NCI-H2171 (cell line): ENCODE measurements around the gene MPV17L2.
"Not testable (repeated sequence)": the region's sequence is repeated elsewhere in the genome, so short reads cannot be mapped to it uniquely, and the experiment has no call there.

Experiments used
- DNase-seq: peaks from one replicate; lab custom pipeline; 2025; lab: John Stamatoyannopoulos, UW

MPV17L2 gene

GRCh38 chr19:18193388-18194180 lies 566 bp downstream of the MPV17L2 start:
- DNase-seq = no peak

DNA sequence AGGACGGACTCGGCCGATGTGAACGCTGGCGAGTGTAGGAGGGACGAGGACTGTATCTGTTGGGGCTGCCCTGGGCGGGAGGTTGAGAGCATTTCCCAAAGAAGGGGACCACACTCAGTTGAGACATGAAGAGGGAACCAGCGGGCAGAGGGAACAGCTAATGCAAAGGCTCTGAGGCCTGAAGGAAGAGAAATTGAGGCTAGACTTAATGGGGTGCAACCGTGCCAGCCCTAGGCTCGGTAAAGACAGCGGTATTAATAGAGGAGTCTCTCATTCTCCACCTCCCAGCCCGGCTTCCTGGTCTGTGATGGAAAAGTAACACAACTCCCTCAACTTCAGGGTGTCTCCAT lies 1.1 kb downstream of the MPV17L2 start:
- no peak for DNase-seq

GRCh38 chr19:18194554-18195238 lies 1.7 kb downstream of the MPV17L2 start:
- DNase-seq = no peak

- DNase-seq = no peak
Observed at GRCh38 chr19:18196511-18196845, 3.5 kb downstream of the MPV17L2 start.

GRCh38 chr19:18197306-18197705 lies 4.3 kb downstream of the MPV17L2 start:
- no peak for DNase-seq

- DNase-seq = no peak
Observed at GRCh38 chr19:18197941-18198340, 4.9 kb downstream of the MPV17L2 start.

GRCh38 chr19:18198374-18198773 lies 5.4 kb downstream of the MPV17L2 start:
- DNase-seq = no peak

DNA sequence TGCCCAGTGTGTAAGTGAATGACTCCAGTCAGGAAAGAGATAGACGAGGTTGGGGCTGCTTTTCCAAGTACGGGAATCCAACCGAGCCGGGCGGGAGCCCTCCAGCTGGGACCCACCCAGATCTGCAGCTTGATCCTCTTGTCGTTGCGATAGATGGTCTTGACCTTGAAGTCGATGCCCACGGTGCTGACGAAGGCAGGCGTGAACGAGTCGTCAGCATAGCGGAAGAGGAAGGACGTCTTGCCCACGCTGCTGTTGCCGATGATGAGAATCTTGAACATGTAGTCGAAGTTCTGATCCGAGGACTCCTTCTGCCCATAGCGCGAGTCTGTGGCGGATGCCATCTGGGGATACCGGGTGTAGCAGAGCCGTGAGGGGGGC lies 9.4 kb downstream of the MPV17L2 start:
- DNase-seq = no peak

DNA sequence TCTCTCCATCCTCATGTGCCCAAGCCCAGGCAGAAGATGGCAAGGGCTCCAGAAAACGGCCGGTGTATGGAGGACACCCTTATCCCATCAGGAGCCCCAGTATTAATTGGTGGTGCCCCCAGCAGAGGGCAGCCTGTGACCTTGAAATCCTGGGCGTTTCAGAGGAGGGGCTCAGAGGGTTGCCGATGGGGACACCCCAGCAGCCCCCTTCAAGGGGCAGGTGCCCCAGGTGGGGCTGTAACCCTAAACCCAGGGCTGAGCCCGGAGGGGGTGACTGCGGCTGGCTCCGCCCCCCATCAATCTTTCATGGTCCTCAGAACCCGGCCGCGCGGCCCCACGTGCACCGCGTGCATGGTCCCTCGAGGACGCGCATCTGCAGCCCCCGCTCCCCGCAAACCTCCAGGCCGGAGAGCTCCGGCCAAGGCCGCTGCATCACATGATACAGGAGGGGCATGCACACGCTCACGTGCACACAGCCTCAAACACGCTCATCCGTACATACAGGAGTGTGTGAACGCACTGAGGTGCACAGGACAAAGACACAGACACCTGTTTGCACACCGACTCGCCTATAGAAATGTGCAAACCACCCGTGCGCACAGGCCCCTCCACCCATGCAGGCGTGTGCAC lies 9.9 kb downstream of the MPV17L2 start:
- DNase-seq = peak; percentile 15

GRCh38 chr19:18203408-18203862 lies 10.4 kb downstream of the MPV17L2 start:
- DNase-seq = peak; percentile 33

GRCh38 chr19:18203863-18204393 lies 10.9 kb downstream of the MPV17L2 start, which contains the start of gene RAB3A:
Gene RAB3A, minus strand, starts transcription at chr19:18204042. Its CDS starts 1,302 bp downstream, at chr19:18202740.
- peak; percentile 100 for DNase-seq

DNA sequence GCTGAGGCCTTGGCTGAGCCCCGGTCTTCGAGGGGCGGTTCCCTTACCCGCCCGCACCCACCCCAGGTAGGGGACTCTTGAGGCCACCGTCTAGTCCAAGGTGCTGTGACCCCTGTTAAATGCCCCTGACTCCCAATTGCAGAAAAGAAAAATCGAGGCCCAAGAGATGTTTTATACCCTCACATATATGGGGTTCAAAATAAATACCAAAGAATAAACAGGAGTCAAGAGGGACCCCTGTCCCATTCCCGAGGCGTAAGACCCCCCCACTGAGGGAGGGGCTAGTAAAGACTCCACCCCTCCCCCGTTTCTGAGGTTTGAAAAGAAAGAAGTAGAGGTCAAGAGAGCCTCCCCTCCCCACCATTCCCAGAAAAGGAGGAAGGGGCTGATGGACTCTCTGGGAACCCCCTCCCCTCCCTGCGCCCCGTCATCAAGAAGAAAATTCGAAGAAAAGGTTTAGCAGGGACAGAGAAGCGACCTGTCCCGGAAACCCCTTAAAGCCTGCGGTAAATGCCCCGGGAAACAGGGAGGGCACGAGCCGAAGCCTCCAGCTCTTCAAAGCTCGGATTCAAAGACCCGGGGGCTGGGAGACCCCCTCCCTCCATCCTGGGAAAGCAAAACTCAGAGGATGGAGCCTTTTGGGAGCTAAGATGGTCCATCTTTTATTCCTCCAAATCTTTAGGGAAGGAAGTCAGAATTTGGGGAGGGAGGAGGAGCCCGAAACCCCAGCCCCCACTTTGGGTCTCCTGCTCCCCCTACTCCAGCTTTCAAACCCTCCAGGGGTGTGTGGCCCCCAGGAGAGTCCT lies 11.6 kb downstream of the MPV17L2 start:
- peak; percentile 73 for DNase-seq

- DNase-seq = peak; percentile 56
Observed at GRCh38 chr19:18205200-18205892, 12.3 kb downstream of the MPV17L2 start.

GRCh38 chr19:18206018-18206417 lies 13.0 kb downstream of the MPV17L2 start:
- DNase-seq = no peak

- DNase-seq = peak; percentile 10
Observed at GRCh38 chr19:18208098-18208951, 15.3 kb downstream of the MPV17L2 start.

DNA sequence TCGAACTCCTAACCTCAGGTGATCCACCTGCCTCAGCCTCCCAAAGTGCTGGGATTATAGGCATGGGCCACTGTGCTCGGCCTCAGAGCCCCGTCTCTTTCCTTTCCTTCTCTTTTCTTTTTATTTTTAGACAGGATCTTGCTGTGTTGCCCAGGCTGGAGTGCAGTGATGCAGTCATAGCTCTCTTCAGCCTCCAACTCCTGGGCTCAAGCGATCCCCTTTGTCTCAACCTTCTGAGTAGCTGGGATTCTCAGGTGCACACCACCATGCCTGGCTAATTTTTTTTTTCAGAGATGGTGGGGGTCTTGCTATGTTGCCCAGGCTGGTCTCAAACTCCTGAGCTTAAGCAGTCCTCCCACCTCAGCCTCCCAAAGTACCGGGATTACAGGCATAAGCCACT lies 16.9 kb downstream of the MPV17L2 start:
- not testable (repeated sequence) for DNase-seq

- no peak for DNase-seq
Observed at GRCh38 chr19:18211683-18212082, 18.7 kb downstream of the MPV17L2 start.

- DNase-seq = no peak
Observed at GRCh38 chr19:18214779-18215433, 21.9 kb downstream of the MPV17L2 start.

DNA sequence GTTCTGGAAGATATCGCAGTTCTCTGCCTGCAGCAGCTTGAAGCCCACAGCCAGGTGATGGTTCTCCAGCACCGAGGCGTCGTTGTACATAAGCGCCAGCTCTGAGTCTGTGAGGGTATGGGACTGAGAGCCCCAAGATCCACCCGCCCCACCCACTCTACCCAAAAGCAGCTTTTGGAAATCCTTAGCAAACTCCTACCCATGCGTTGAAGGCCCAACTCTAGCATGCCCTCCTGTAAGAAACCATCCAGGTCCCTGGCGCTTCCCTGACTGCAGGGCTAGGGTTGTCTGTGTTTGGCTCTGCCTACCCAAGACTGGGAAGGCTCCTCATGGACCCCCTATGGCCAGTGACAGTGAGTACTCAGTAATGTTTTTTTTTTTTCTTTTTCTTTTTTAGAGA lies 23.8 kb downstream of the MPV17L2 start:
- DNase-seq = no peak

DNA sequence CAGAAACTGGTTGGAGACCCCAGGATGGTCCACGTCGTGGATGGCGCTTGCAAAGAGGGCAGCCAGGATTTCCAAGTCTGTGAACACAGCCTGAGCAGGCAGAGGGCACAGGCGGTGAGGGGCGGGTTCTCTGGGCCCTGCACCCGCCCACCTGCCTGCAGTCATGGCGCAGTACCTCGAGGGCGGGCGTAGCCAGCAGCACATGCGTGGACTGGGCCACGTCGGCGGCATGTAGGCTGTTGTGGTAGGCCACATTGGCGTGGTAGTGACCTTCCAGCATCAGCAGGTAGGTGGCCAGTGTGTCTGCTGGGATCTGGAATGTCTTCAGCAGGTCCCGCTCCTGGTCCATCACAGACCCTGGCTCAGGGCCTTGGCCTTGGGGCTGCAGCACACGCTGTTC lies 25.1 kb downstream of the MPV17L2 start:
- no peak for DNase-seq
